Adrenal gland (tissue), 5 donors: Measurements from ENCODE around the gene HOPX.

Experiments used
- CTCF ChIP-seq, 6 experiments: fragments of 450-650 bp in 4 of 6; fragments of 200-600 bp in 2 of 6; sonication (generic) in 1 of 6; IDR thresholded peaks; 1 replicate in 5 of 6; 2 replicates in 1 of 6; pipeline versions ENCODE4 v1.5.1 to v1.8.0; 2016 to 2021; ENCODE audit warnings: antibody characterized with exemption in 6 of 6, mild to moderate bottlenecking in 2 of 6, moderate library complexity in 1 of 6
- POLR2A ChIP-seq, 2 donors: fragments of 450-650 bp; IDR thresholded peaks; one replicate each; pipeline ENCODE4 v1.6.1; 2017; ENCODE audit warnings: antibody characterized with exemption in 2 of 2, mild to moderate bottlenecking in 2 of 2, moderate library complexity in 1 of 2
- donor health status: DM: no; HTN: no; CAD: no.

- TF ChIP-seq CTCF (IDR thresholded peaks at IDR 0.05) (no peak), POLR2A (IDR thresholded peaks at IDR 0.05) (no peak)
These were observed 46.1 kb upstream of the HOPX start for GRCh38 chr4:56727150-56727549.
